IPS-11a (cell line): Measurements from ENCODE around the gene CEP72.
"Not testable (repeated sequence)": the region's sequence is repeated elsewhere in the genome, so short reads cannot be mapped to it uniquely, and the experiment has no call there.

Experiments used
- H3K4me3 ChIP-seq: one replicate; pipeline ENCODE4 v1.5.1; 2013; ENCODE audit warnings: low read depth, low read length, control low read depth

The CEP72 gene

GRCh38 chr5:597871-598563, 14.1 kb upstream of the CEP72 start:
- H3K4me3 ChIP-seq, result no peak overlapping the region

- no peak overlapping the region for H3K4me3 ChIP-seq
Measured at GRCh38 chr5:598564-598890, 13.6 kb upstream of the CEP72 start.

DNA sequence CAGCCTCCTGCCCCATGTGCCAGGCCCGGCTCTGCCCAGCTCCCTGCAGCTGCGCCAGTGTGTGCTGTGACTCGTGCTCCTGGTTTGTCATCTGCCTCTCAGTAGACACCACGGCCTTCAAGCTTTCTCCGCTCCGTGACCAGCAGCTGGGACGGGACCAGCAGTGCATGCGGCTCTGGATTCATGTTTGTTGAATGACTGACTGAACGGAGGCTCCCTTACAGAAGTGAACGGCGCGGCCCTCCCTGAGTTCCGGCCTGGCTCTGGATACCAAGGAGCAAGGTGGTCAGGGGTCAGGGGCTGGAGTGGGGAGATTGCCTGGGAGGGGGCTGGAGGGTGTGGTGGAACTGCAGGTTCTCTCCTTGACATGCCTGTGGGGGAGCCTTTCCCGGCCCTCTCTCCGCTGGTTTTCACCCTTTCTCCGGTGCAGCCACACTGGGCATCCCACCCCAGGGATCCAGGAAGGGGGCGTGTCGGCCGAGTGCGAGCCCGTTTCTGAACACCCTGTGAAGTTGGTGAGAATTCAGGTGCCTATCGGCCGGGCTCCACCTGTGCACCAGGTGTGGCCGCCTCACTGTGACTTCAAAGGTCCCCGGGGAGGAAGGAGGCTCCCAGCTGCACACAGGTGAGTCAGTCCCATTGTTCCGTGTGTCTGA, 11.1 kb upstream of the CEP72 start:
- H3K4me3 ChIP-seq, result no peak overlapping the region

- no peak overlapping the region for H3K4me3 ChIP-seq
Measured at GRCh38 chr5:601771-602465, 10.2 kb upstream of the CEP72 start.

DNA sequence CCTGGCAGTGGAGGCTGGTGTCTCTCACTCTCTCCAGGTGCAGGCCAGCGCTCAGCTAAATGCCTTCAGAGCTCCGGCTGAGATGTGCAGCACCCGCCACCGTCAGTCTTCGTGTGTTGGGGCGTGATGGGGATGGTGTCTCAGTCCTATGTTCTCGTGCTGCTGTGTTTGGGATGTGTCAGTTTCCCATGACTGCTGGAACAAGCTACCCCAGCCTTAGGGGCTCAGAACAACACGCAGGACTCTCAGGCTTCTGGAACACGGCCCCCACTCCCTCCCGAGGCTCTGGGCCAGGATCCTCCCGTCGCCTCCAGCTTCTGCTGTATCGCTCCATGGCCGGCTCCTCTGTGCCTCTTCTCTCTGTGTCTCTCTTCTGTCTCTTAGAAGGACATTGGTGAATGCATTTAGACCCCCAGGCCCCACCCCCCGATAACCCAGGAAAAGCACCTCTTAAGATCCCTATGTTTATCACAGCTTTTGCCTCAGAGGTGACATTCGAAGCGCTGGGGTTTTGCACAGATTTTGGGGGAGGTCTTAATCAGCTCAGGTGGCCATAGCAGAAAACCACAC, 9.6 kb upstream of the CEP72 start:
- H3K4me3 ChIP-seq, result no peak overlapping the region

GRCh38 chr5:603081-603998, 8.8 kb upstream of the CEP72 start:
- no peak overlapping the region for H3K4me3 ChIP-seq

- H3K4me3 ChIP-seq, result no peak overlapping the region
Measured at GRCh38 chr5:604391-604831, 7.7 kb upstream of the CEP72 start.

- not testable (repeated sequence) for H3K4me3 ChIP-seq
Measured at GRCh38 chr5:605090-605489, 7.0 kb upstream of the CEP72 start.

GRCh38 chr5:606061-606460, 6.1 kb upstream of the CEP72 start:
- H3K4me3 ChIP-seq, result no peak overlapping the region

- H3K4me3 ChIP-seq, result no peak overlapping the region
Measured at GRCh38 chr5:606526-607399, 5.4 kb upstream of the CEP72 start.

DNA sequence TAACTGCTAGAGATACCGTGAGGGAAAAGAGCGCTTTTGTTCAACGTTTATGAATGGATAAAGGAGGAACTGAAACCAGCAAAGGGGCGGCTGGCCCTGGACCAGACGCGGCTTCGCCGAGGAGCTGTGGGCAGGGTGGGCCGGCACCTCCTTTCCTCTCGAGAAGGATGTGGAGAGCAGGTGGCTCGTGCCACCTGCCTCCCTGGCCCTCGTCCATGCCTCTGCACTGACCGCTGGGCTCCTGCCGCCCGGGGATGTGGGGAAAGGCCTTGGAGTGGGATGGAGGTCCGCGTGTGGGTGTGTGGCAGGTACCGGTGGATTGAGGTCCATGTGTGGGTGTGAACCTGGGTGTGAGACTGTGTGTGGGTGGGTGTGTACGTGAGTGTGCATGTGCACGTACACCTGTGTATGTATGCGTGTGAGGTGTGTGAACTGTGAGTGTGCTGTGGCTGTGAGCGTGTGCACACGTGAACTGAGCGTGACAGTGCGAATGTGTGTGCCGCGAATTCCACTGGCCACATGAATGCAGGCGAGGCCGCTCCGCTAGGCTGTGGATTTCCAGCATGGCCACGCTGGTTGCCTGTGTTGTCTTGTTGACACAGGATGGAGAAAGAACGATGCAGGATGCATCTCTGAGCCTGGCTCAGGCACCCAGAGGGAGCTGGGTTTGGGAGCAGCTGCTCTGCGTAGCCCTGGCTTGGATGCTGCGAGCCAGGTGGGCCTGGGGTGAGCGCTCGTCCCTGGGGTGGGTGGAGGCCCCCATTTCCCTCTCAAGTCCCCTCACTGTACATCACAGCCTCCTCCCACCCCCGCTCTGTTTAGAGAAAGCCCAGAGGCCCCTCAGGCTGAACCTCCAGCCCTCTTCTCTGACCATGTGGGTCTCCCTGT, 4.4 kb upstream of the CEP72 start:
- H3K4me3 ChIP-seq, result no peak overlapping the region

- H3K4me3 ChIP-seq, result no peak overlapping the region
Measured at GRCh38 chr5:608429-609370, 3.4 kb upstream of the CEP72 start.

DNA sequence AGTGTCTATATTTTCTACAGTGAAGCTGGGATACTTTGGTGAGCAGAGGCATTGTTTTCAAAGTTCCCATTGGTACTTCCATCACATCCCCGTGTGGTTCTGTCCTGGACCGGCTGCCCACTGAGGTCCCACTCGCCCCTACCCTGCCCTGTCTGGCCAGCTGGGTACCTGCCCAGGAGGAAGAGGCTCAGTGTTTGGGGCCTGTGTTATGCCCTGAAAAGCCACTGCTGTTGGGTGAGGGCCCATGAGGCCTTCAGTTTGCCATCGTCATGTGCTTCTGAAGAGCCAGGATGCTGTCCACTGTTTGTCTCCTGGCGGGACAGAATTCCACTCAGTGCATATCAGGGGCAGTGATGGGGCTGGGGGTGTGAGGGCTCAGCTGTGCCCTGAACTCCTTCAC, 2.6 kb upstream of the CEP72 start:
- H3K4me3 ChIP-seq, result no peak overlapping the region

GRCh38 chr5:610011-610743, 2.0 kb upstream of the CEP72 start:
- H3K4me3 ChIP-seq, result no peak overlapping the region

GRCh38 chr5:610744-611730, 1.1 kb upstream of the CEP72 start:
- H3K4me3 ChIP-seq, result peak overlapping the region; percentile 61
